Naive thymus-derived CD8-positive, alpha-beta T cell (primary cell): Measurements from ENCODE around the gene AMIGO3. TPM values are rescaled to one million over a fixed set of nuclear protein-coding genes. Genes with fewer than 3 reads are reported as not detected.
"Not testable (repeated sequence)": the region's sequence is repeated elsewhere in the genome, so short reads cannot be mapped to it uniquely, and the experiment has no call there.

Experiments used
- ATAC-seq, 2 donors: fragments of 150-1000 bp; cut with Tn5 transposase in 1 of 2; sonication (Bioruptor Pico), chemical (Tn5 transposase) in 1 of 2; 1 replicate in 1 of 2; 2 replicates in 1 of 2; pipeline ENCODE4 v1.10.0; 2021; ENCODE audit warnings: mild to moderate bottlenecking in 2 of 2, moderate library complexity in 2 of 2
- POLR2A ChIA-PET: fragments of 350-600 bp; sonication (Branson Sonifier 250); formaldehyde crosslinking; loops from one replicate; lab custom pipeline; 2021; ENCODE audit warnings: antibody characterized with exemption; lab: Charles Lee
- DNase-seq, 10 donors: peaks; one replicate each; pipeline versions ENCODE4 v3.0.0 to v3.0.0-alpha.2; 2020 to 2022
- H3K27ac Mint-ChIP-seq, 10 donors: one replicate each; pipeline ENCODE4 v1.8.0; 2020 to 2022; ENCODE audit warnings: mild to moderate bottlenecking in 10 of 10, mixed read lengths in 10 of 10, moderate library complexity in 4 of 10, inconsistent platforms in 1 of 10
- H3K27me3 Mint-ChIP-seq, 5 donors: one replicate each; pipeline ENCODE4 v1.8.0; 2021 to 2022; ENCODE audit warnings: mixed read lengths in 5 of 5
- H3K36me3 Mint-ChIP-seq, 3 donors: one replicate each; pipeline ENCODE4 v1.8.0; 2020 to 2022; ENCODE audit warnings: mixed read lengths in 3 of 3, mild to moderate bottlenecking in 2 of 3, inconsistent platforms in 1 of 3
- H3K4me1 Mint-ChIP-seq, 4 donors: one replicate each; pipeline ENCODE4 v1.8.0; 2021 to 2022; ENCODE audit warnings: mixed read lengths in 4 of 4
- H3K4me3 Mint-ChIP-seq, 10 donors: one replicate each; pipeline ENCODE4 v1.8.0; 2020 to 2022; ENCODE audit warnings: mild to moderate bottlenecking in 10 of 10, mixed read lengths in 10 of 10, moderate library complexity in 6 of 10, inconsistent platforms in 1 of 10
- H3K9me3 Mint-ChIP-seq, 9 donors: one replicate each; pipeline ENCODE4 v1.8.0; 2020 to 2022; ENCODE audit warnings: mixed read lengths in 9 of 9, mild to moderate bottlenecking in 3 of 9, inconsistent platforms in 1 of 9, moderate library complexity in 1 of 9
- polyA plus RNA-seq, 3 donors: library from polyadenylated mRNA; unstranded; fragments of 300-500 nt; fragmentation: Illumina TruSeq; gene quantifications; one replicate each; pipeline ENCODE4 v1.2.3, GENCODE V29; 2021
- total RNA-seq, 8 experiments: library from RNA in 2 of 8; stranded (reverse) in 2 of 8; gene quantifications; one replicate each; pipeline ENCODE4 v1.2.3 and lab custom pipeline; 2021 to 2026

Gene AMIGO3
- total and polyA plus RNA-seq, 5 experiments from 2014 or later = 1.0 to 1.5 (median 1.2) TPM

DNA sequence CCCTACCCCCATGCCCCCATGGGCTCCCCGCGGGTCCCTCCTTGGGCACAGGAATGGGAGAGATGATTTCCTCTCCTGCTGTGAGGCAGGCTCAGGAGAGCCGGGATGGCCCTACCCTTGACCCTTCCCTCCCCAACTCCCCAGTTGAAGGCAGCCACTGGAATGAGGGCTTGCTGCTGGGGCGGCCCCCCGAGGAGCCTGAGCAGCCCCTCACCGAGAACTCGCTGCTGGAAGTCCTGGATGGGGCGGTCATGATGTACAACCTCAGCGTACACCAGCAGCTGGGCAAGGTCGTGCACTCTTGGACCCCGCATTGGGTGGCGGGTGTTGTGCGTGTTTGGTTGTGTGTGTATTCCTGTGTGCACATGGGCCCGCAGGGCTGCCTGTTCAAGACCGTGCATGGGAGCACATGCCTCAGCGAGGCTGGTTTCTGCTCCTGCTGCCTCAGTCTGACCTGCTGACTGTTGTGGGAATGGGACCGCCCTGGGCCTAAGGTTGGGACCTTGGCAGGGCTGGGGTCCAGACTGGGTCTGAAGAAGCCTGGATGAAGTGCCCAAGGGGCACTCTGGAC, 14.0 kb downstream of the AMIGO3 start:
- peaks cover 0 to 17% (median 0%) of the 10 kb centered on the region in 3 donors for H3K36me3 Mint-ChIP-seq
- no peak overlapping the region for H3K4me3 Mint-ChIP-seq
- H3K4me1 Mint-ChIP-seq = peaks cover 3 to 11% (median 6%) of the 10 kb centered on the region in 4 donors
- no peaks in the 10 kb centered on the region for H3K9me3 Mint-ChIP-seq
- H3K27ac Mint-ChIP-seq = no peak overlapping the region
- DNase-seq = no peak
- POLR2A ChIA-PET = no interaction called here
- ATAC-seq = no peak
- H3K27me3 Mint-ChIP-seq = no peaks in the 10 kb centered on the region

DNA sequence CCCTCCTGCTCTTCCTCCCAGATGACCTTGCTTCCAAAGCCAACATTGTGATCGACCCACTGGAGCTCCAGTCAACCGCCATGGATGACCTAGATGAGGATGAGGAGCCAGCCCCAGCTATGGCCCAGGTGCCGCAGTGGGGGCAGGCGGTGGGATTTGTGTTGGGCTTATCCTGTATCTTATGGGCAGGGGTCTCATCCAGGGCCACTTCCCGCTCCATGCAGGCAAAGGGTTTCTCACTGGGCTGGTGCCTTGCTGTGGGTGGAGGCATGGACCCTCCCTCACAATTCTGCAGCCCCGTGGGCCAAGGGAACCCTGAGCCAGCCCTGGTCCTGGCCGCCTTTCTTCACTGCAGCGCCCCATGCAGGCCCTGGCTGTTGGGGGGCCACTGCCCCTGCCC, 14.9 kb downstream of the AMIGO3 start:
- Mint-ChIP-seq H3K27ac (peak overlapping the region in 1 of 10 donors; percentile 67), H3K36me3 (peaks cover 0 to 19% (median 0%) of the 10 kb centered on the region in 3 donors), H3K4me1 (peaks cover 3 to 11% (median 6%) of the 10 kb centered on the region in 4 donors), H3K9me3 (no peaks in the 10 kb centered on the region), H3K27me3 (no peaks in the 10 kb centered on the region), H3K4me3 (no peak overlapping the region)
- DNase-seq = no peak
- POLR2A ChIA-PET = no interaction called here
- ATAC-seq = no peak

DNA sequence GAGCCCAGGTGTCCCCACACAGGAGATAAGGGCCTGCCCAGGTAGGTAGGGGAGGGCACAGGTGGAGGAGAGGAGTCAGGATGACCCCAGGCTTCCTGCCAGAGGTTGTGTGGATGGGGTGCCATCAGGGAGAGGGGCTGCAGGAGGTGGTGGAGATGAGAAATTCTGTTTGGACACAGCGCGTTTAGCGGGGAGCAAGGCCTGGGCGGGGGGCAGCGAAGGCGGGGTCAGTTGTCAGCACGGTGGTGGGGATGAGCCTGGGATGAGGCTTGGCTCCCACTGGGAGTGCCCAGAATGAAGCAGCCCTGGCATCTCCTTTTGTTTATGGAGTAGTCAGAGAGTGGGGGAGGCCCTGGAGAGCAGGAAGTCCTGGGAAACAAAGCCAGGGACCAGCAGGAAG, 15.5 kb downstream of the AMIGO3 start:
- H3K4me1 Mint-ChIP-seq = peaks cover 3 to 11% (median 6%) of the 10 kb centered on the region in 4 donors
- H3K9me3 Mint-ChIP-seq = no peaks in the 10 kb centered on the region
- ATAC-seq (no peak), DNase-seq (no peak)
- POLR2A ChIA-PET = no interaction called here
- peak overlapping the region in 2 of 10 donors; percentile 34 to 67 for H3K27ac Mint-ChIP-seq
- no peak overlapping the region for H3K4me3 Mint-ChIP-seq
- H3K36me3 Mint-ChIP-seq = peaks cover 0 to 20% (median 0%) of the 10 kb centered on the region in 3 donors
- no peaks in the 10 kb centered on the region for H3K27me3 Mint-ChIP-seq

DNA sequence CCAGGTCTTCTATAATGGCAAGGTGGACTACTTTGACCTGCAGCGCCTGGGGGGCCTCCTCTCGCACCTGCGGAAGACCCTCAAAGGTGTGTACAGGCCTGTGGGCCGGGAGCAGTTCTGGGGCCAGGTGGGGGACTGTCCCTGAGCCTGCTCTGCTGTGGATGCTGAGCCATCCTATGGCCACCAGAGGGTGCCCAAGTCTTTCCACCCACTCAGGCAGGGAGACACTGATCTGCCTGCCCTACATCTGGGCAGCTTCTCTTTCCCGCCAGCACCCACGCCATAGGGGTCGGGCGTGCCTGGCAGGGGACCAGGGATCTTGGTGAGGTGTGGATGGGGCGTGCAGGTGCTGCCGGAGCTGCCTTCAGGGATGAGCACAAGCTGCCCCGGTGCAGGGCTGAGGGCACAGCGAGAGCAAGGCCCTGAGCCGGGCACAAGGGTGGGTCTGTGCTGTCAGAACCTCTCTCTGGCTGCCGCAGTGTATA, 16.0 kb downstream of the AMIGO3 start:
- ATAC-seq = peak; percentile 99
- H3K27me3 Mint-ChIP-seq = no peaks in the 10 kb centered on the region
- H3K9me3 Mint-ChIP-seq = no peaks in the 10 kb centered on the region
- H3K27ac Mint-ChIP-seq = peak overlapping the region in 1 of 10 donors; percentile 34
- H3K4me1 Mint-ChIP-seq = peaks cover 3 to 10% (median 6%) of the 10 kb centered on the region in 4 donors
- peaks cover 0 to 21% (median 0%) of the 10 kb centered on the region in 3 donors for H3K36me3 Mint-ChIP-seq
- peak; percentile 47 to 81 (median 64) for DNase-seq
- no peak overlapping the region for H3K4me3 Mint-ChIP-seq
- POLR2A ChIA-PET = no interaction called here

DNA sequence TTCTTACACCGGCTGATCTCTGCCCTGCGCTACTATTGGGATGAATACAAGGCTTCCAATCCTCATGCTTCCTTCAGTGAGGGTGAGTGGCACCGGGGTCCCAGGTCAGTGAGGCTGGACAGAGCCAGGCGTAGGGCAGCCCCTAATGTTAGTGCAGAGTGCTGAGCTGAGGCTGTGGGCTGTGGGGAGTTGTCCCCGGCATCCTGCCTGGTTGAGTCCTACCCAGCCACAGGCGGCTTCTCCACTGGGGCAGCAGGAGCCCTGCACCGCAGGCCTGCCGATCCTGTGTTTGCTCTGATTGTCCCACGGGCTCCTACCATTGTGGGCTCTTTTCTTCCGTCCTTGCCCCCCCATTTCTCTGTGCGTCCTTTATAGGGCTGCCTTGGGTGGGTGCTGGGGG, 16.8 kb downstream of the AMIGO3 start:
- POLR2A ChIA-PET = interaction anchor here (0.9 kb wide), 1 partner anchor 17 kb away, joined by 5 read pairs; the partner anchor contains the start of gene AMIGO3

DNA sequence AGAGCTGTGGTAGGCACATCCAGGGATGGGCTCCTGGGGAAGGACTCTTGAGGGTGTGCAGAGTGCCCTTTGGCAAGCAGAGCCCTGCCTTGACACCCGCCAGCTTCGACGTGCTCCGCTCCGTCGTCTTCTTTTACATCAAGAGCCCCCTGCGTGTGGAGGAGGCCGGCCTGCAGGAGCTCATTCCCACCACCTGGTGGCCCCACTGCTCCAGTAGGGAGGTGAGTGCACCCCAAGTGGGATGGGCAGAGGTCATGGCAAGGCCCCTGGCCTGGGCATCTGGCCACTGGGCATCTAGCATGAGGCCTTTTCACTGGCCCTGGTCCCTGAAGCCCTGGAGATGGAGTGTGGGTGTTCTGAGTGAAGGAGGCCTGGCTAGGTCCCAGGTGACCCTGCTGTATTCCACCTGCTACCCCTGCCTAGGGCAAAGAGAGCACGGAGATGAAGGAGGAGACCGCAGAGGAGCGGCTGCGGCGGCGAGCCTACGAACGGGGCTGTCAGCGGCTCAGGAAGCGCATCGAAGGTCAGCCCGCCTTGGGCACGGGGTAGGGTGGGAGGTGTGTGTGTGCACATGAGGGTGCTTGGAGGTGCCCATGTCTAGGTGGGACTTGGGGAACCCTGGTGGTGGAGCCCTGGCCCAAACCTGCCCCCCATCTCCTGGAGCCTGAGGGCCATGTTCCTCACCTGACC, 18.0 kb downstream of the AMIGO3 start:
- peaks cover 3 to 7% (median 6%) of the 10 kb centered on the region in 4 donors for H3K4me1 Mint-ChIP-seq
- H3K27me3 Mint-ChIP-seq = no peaks in the 10 kb centered on the region
- no peak overlapping the region for H3K27ac Mint-ChIP-seq
- peaks cover 0 to 11% (median 0%) of the 10 kb centered on the region in 3 donors for H3K36me3 Mint-ChIP-seq
- no peaks in the 10 kb centered on the region for H3K9me3 Mint-ChIP-seq
- ATAC-seq = no peak
- POLR2A ChIA-PET = interaction anchor here (0.9 to 1.2 kb wide), 2 partner anchors 11 to 18 kb away, joined by 4 to 5 read pairs; partner anchors contain the start of gene AMIGO3
- no peak for DNase-seq
- no peak overlapping the region for H3K4me3 Mint-ChIP-seq

More for the DNA sequence above, 16.8 kb downstream of the AMIGO3 start:
- DNase-seq (no peak), ATAC-seq (no peak)
- peaks cover 3 to 7% (median 6%) of the 10 kb centered on the region in 4 donors for H3K4me1 Mint-ChIP-seq
- H3K36me3 Mint-ChIP-seq = peaks cover 0 to 16% (median 0%) of the 10 kb centered on the region in 3 donors
- no peaks in the 10 kb centered on the region for H3K27me3 Mint-ChIP-seq
- H3K27ac Mint-ChIP-seq = no peak overlapping the region
- no peaks in the 10 kb centered on the region for H3K9me3 Mint-ChIP-seq
- no peak overlapping the region for H3K4me3 Mint-ChIP-seq

DNA sequence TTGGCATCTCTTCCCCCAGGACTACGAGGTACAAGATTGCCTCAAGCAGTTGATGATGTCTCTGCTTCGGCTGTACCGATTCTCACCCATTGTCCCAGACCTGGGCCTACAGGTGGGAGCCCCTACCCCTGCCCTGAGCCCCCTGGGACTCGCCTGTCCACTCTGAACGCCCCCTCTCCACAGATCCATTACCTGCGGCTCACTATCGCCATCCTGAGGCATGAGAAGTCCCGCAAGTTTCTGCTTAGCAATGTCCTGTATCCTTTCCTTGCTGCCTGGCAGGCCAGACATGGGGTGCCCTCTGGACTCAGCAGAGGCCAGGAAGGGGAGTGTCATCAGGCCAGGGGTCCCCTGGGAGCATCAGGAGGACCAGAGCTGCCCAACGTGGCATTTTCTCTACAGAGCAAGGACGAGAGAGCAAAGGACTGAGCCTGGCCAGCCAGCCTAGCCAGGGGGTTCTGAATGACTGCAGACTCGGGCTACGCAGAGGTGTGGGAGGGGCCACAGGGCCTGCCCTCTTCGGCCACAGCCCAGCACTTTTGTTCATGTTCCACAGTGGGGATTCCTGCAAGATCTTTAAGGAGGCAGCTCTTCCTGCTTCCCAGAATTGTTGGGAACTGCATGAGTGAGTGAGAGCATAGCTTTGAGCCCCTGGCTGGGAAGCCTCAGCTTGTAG, 18.9 kb downstream of the AMIGO3 start:
- Mint-ChIP-seq H3K36me3 (peaks cover 0 to 11% (median 0%) of the 10 kb centered on the region in 3 donors), H3K4me3 (no peak overlapping the region), H3K9me3 (no peaks in the 10 kb centered on the region), H3K27me3 (no peaks in the 10 kb centered on the region), H3K4me1 (peaks cover 3 to 7% (median 6%) of the 10 kb centered on the region in 4 donors), H3K27ac (peak overlapping the region in 1 of 10 donors; percentile 76)
- POLR2A ChIA-PET = interaction anchor here (0.6 to 1.2 kb wide), 2 partner anchors 12 to 124 kb away, joined by 3 to 4 read pairs; no protein-coding TSS in a partner anchor
- DNase-seq = no peak
- no peak for ATAC-seq

DNA sequence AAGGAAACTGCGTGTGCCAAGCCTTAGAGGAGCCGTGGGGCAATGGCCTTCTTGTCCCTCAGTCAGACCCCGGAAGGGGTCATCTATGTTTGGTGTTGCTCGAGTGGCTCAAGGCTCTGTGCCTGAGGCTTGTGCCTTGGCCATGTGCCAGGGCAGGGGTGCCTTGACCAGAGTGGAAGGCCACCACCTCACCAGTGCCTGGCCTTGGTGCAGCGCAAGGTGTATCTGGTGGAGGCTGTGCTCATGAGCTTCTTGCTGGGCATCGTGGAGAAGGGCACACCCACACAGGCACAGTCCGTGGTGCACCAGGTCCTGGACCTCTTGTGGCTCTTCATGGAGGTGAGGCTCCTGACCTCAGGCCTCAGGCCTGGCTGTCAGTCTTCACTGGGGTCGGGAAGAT, 19.5 kb downstream of the AMIGO3 start:
- Mint-ChIP-seq H3K36me3 (peaks cover 0 to 11% (median 0%) of the 10 kb centered on the region in 3 donors), H3K4me1 (peaks cover 3 to 7% (median 6%) of the 10 kb centered on the region in 4 donors), H3K27me3 (no peaks in the 10 kb centered on the region), H3K4me3 (no peak overlapping the region), H3K27ac (peak overlapping the region in 2 of 10 donors; percentile 7 to 76), H3K9me3 (no peaks in the 10 kb centered on the region)
- DNase-seq (no peak), ATAC-seq (no peak)
- POLR2A ChIA-PET = no interaction called here

DNA sequence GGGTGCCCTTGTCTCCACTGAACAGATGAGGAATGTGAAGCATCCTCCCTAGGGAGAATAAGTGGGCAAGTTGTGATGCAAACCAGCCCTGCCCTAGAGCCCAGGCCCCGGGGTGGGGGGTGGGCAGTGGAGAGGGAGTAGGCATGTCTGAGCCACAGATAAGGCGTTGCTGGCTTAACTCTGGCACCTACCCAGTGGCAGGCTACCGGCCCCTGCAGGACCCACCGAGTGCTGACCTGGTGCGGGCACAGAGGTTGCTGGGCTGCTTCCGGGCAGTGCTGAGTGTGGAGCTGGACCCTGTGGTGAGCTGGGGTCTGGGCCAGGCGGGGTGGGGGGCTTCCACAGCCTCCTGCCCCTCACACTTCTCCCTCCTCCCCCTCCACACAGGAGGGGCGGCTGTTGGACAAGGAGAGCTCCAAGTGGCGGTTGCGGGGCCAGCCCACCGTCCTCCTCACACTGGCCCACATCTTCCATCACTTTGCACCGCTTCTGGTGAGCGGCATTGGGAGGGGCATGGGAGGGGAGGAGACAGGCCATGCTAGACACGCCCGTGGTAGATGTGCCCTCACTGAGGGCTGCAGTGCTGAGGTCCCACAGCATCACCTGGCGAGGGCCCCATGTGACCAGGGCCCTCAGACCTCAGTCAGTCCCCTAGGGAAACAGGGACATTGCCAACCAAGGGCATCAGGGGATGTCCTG, 20.1 kb downstream of the AMIGO3 start:
- Mint-ChIP-seq H3K36me3 (peaks cover 0 to 11% (median 0%) of the 10 kb centered on the region in 3 donors), H3K4me1 (peaks cover 3 to 7% (median 6%) of the 10 kb centered on the region in 4 donors), H3K4me3 (no peak overlapping the region), H3K27me3 (no peaks in the 10 kb centered on the region), H3K9me3 (no peaks in the 10 kb centered on the region), H3K27ac (peak overlapping the region in 1 of 10 donors; percentile 76)
- POLR2A ChIA-PET = no interaction called here
- DNase-seq (no peak), ATAC-seq (no peak)

DNA sequence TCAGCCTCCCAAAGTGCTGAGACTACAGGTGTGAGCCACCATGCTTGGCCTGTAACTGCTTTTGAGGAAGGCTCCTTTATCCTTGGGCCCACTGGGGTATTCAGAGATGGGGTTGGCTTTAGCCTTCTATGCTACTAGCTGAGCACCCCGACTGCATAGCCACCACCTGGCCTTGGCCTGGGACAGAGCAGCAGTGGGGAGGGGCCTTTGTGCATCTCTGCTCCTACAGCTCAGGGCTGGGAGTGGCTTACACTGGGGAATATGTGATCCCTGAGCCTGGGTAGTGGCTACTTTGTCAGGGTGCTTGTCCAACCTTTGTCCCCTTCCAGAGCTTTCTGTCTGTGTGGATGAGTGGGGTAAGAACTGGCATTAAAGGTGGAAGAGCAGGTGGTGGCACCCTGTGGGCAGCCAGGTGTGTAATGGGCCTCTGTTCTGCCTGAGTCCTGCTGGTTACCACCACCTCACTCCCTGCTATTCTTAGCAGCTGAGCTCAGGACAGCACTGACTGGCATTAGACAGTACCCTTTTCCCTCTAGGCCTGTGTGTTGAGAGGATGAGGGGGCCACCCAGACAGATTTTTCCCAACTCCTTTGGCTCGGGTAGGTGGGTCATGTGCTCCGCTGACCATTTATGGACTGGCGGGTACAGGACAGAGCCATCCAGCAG, 24.0 kb downstream of the AMIGO3 start:
- peak overlapping the region in 1 of 10 donors; percentile 38 for H3K27ac Mint-ChIP-seq
- H3K27me3 Mint-ChIP-seq, ATAC-seq, DNase-seq, H3K4me3 Mint-ChIP-seq, POLR2A ChIA-PET, H3K9me3 Mint-ChIP-seq: not testable (repeated sequence)
- peaks cover 8 to 21% (median 20%) of the 10 kb centered on the region in 4 donors for H3K4me1 Mint-ChIP-seq
- H3K36me3 Mint-ChIP-seq = peaks cover 0 to 11% (median 0%) of the 10 kb centered on the region in 3 donors

DNA sequence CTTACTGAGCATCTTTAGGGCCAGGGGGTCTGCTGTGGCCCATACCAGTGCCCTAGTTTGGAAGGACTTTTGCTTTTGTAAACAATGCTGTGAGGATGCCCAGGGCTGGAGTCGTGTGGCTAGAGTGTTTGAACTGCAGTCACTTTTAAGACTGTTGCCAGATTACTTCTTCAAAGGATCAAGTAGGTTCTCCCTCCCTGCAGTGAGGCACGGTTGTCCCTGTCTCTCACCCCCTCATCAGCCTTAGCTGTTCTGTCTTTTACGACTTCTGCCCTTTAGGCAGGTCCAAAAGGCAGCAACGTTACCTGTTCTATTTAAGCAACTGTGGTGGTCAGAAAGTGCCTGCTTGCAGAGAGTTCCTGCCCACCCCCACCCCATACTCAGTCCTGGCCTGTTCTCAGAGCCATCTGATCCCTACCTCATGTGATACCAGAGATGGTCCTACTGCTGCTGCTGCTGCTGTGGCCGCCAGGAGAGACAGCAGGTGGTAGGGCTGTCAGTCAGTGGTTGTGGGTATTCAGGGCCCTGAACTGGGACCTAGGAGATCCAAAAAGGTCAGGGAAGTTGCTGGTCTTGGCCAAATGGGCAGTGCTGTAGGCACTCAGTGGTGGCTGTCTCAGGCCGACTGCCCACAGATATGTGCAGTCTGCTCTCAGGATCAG, 24.9 kb downstream of the AMIGO3 start:
- H3K9me3 Mint-ChIP-seq, H3K27ac Mint-ChIP-seq, ATAC-seq, H3K36me3 Mint-ChIP-seq, H3K27me3 Mint-ChIP-seq, DNase-seq, POLR2A ChIA-PET: not testable (repeated sequence)
- Mint-ChIP-seq H3K4me3 (peak overlapping the region in 1 of 10 donors; percentile 15), H3K4me1 (peaks cover 13 to 30% (median 28%) of the 10 kb centered on the region in 4 donors)
